Upper lobe of left lung (tissue), 6 donors: ENCODE data around the gene CACNA2D2. TPM values are rescaled to one million over a fixed set of nuclear protein-coding genes. Genes with fewer than 3 reads are reported as not detected.

Experiments used
- ATAC-seq, 2 donors: fragments of 200-7000 bp; cut with Tn5 transposase; one replicate each; pipeline ENCODE4 v1.9.1; 2022; ENCODE audit warnings: mild to moderate bottlenecking in 2 of 2, moderate library complexity in 2 of 2; ENCODE audit not compliant: low FRiP score in 2 of 2
- DNase-seq, 2 donors: peaks; one replicate each; pipeline ENCODE4 v3.0.0-alpha.2; 2019 to 2020
- H3K27ac ChIP-seq, 4 donors: fragments of 200-600 bp; sonication (generic); one replicate each; pipeline ENCODE4 v1.5.1; 2016 to 2019
- H3K27me3 ChIP-seq, 4 donors: fragments of 200-600 bp; sonication (generic); one replicate each; pipeline ENCODE4 v1.5.1; 2017 to 2019
- H3K36me3 ChIP-seq, 4 donors: fragments of 200-600 bp; sonication (generic); one replicate each; pipeline ENCODE4 v1.5.1; 2016 to 2019
- H3K4me1 ChIP-seq, 4 donors: fragments of 200-600 bp; sonication (generic); one replicate each; pipeline ENCODE4 v1.5.1; 2018 to 2019
- H3K4me3 ChIP-seq, 4 donors: fragments of 200-600 bp; sonication (generic); one replicate each; pipeline ENCODE4 v1.5.1; 2017 to 2019; ENCODE audit warnings: mild to moderate bottlenecking in 2 of 4, moderate library complexity in 1 of 4
- H3K9me3 ChIP-seq, 4 donors: fragments of 200-600 bp; sonication (generic); one replicate each; pipeline ENCODE4 v1.5.1; 2018 to 2019
- CTCF ChIP-seq, 6 experiments: fragments of 450-650 bp in 4 of 6; fragments of 200-600 bp in 2 of 6; sonication (generic) in 2 of 6; IDR thresholded peaks; one replicate each; pipeline ENCODE4 v1.5.1; 2016 to 2019; ENCODE audit warnings: antibody characterized with exemption in 6 of 6
- EP300 ChIP-seq, 4 donors: sonication (generic); formaldehyde crosslinking; IDR thresholded peaks; one replicate each; pipeline ENCODE4 v1.5.1; 2017; ENCODE audit warnings: antibody characterized with exemption in 4 of 4, control low read depth in 2 of 4
- POLR2A ChIP-seq, 4 donors: fragments of 450-650 bp; IDR thresholded peaks; one replicate each; pipeline ENCODE4 v1.5.1; 2016 to 2017; ENCODE audit warnings: antibody characterized with exemption in 4 of 4, mild to moderate bottlenecking in 2 of 4
- POLR2AphosphoS5 ChIP-seq, 2 donors: sonication (generic); formaldehyde crosslinking; IDR thresholded peaks; one replicate each; pipeline ENCODE4 v1.5.1; 2017; ENCODE audit warnings: antibody characterized with exemption in 2 of 2
- whole genome bisulfite sequencing, 2 donors: methylation state at CpG; one replicate each; pipeline ENCODE4 v1.1.5; 2017 to 2018; 5-methylcytosine and 5-hydroxymethylcytosine counted together
- total RNA-seq, 6 donors: library from RNA; depleted of rRNA in 4 of 6; stranded (reverse); fragments of >200 nt in 4 of 6; gene quantifications; one replicate each; pipeline versions ENCODE4 v1.1.0 to v1.2.1, GENCODE V29; 2016 to 2021
- donor health status: DM: no; HTN: no; CAD: no; lungs with moderate emphysema.
- donor health status: DM: no; HTN: yes; CAD: no; lungs with severe emphysema.

CACNA2D2 gene
- total RNA-seq, 6 donors from 2014 or later: 71.5 to 213 (median 113) TPM

GRCh38 chr3:50425911-50426310, 77.5 kb downstream of the CACNA2D2 start:
- Histone ChIP-seq H3K9me3 (no peaks in the 10 kb centered on the region), H3K36me3 (no peaks in the 10 kb centered on the region), H3K27ac (no peak overlapping the region), H3K4me3 (no peak overlapping the region), H3K4me1 (peaks cover 0 to 21% (median 16%) of the 10 kb centered on the region in 4 donors), H3K27me3 (no peaks in the 10 kb centered on the region)
- no peak for TF ChIP-seq POLR2AphosphoS5 (IDR thresholded peaks at IDR 0.05)
- no peak for TF ChIP-seq CTCF (IDR thresholded peaks at IDR 0.05)
- TF ChIP-seq POLR2A (IDR thresholded peaks at IDR 0.05): no peak
- no peak for TF ChIP-seq EP300 (IDR thresholded peaks at IDR 0.05)
- WGBS, 2 donors: 76% methylated on average over 5 of the region's 5 CpGs
- DNase-seq: no peak
- no peak for ATAC-seq

GRCh38 chr3:50423543-50423942, 79.9 kb downstream of the CACNA2D2 start:
- ATAC-seq: peak; percentile 9

GRCh38 chr3:50422153-50422552, 81.3 kb downstream of the CACNA2D2 start:
- TF ChIP-seq EP300 (IDR thresholded peaks at IDR 0.05) (no peak), POLR2AphosphoS5 (IDR thresholded peaks at IDR 0.05) (no peak), POLR2A (IDR thresholded peaks at IDR 0.05) (no peak), CTCF (IDR thresholded peaks at IDR 0.05) (no peak)
- Histone ChIP-seq H3K9me3 (no peaks in the 10 kb centered on the region), H3K27me3 (no peaks in the 10 kb centered on the region), H3K4me3 (no peak overlapping the region), H3K4me1 (peaks cover 0 to 9% (median 7%) of the 10 kb centered on the region in 4 donors), H3K27ac (no peak overlapping the region), H3K36me3 (no peaks in the 10 kb centered on the region)
- ATAC-seq (no peak), DNase-seq (no peak)
- WGBS, 2 donors: 67 to 86% methylated on average over 1 of the region's 1 CpG

More at GRCh38 chr3:50423543-50423942, 79.9 kb downstream of the CACNA2D2 start:
- Histone ChIP-seq H3K27me3 (no peaks in the 10 kb centered on the region), H3K9me3 (no peaks in the 10 kb centered on the region), H3K27ac (no peak overlapping the region), H3K4me3 (no peak overlapping the region), H3K4me1 (peaks cover 0 to 10% (median 8%) of the 10 kb centered on the region in 4 donors), H3K36me3 (no peaks in the 10 kb centered on the region)
- 63 to 67% methylated on average over 5 to 7 of the region's 7 CpGs for WGBS, 2 donors
- TF ChIP-seq POLR2A (IDR thresholded peaks at IDR 0.05) (no peak), EP300 (IDR thresholded peaks at IDR 0.05) (no peak)
- DNase-seq: no peak

GRCh38 chr3:50419595-50420370, 83.7 kb downstream of the CACNA2D2 start:
- ATAC-seq: no peak
- 92% methylated on average over 16 to 18 of the region's 18 CpGs for WGBS, 2 donors
- peaks cover 0 to 2% (median 0%) of the 10 kb centered on the region in 4 donors for H3K36me3 ChIP-seq
- TF ChIP-seq EP300 (IDR thresholded peaks at IDR 0.05): no peak
- peaks cover 0 to 9% (median 6%) of the 10 kb centered on the region in 4 donors for H3K4me1 ChIP-seq
- H3K4me3 ChIP-seq: no peak overlapping the region
- H3K9me3 ChIP-seq: no peaks in the 10 kb centered on the region
- H3K27ac ChIP-seq: no peak overlapping the region
- H3K27me3 ChIP-seq: no peaks in the 10 kb centered on the region
- no peak for DNase-seq

GRCh38 chr3:50418850-50419249, 84.6 kb downstream of the CACNA2D2 start:
- DNase-seq (no peak), ATAC-seq (no peak)
- Histone ChIP-seq H3K27ac (no peak overlapping the region), H3K36me3 (peaks cover 0 to 2% (median 0%) of the 10 kb centered on the region in 4 donors), H3K27me3 (no peaks in the 10 kb centered on the region), H3K4me1 (peaks cover 0 to 6% (median under 1%) of the 10 kb centered on the region in 4 donors), H3K4me3 (no peak overlapping the region), H3K9me3 (no peaks in the 10 kb centered on the region)
- WGBS, 2 donors: 78 to 83% methylated on average over 4 of the region's 4 CpGs
- TF ChIP-seq CTCF (IDR thresholded peaks at IDR 0.05) (no peak), POLR2AphosphoS5 (IDR thresholded peaks at IDR 0.05) (no peak), EP300 (IDR thresholded peaks at IDR 0.05) (no peak), POLR2A (IDR thresholded peaks at IDR 0.05) (no peak)

GRCh38 chr3:50417637-50418033, 85.8 kb downstream of the CACNA2D2 start:
- Histone ChIP-seq H3K4me1 (no peaks in the 10 kb centered on the region), H3K27me3 (no peaks in the 10 kb centered on the region), H3K4me3 (no peak overlapping the region), H3K36me3 (peaks cover 0 to 2% (median 0%) of the 10 kb centered on the region in 4 donors), H3K27ac (no peak overlapping the region), H3K9me3 (no peaks in the 10 kb centered on the region)
- WGBS, 2 donors: 75 to 80% methylated on average over 4 of the region's 4 CpGs
- ATAC-seq (no peak), DNase-seq (no peak)
- TF ChIP-seq POLR2AphosphoS5 (IDR thresholded peaks at IDR 0.05) (no peak), POLR2A (IDR thresholded peaks at IDR 0.05) (no peak), EP300 (IDR thresholded peaks at IDR 0.05) (no peak), CTCF (IDR thresholded peaks at IDR 0.05) (no peak)
